Heart right ventricle (tissue), 16 donors: ENCODE results near the gene ANKRD39. TPM values are rescaled to one million over a fixed set of nuclear protein-coding genes. Genes with fewer than 3 reads are reported as not detected.
A peak's percentile ranks its signal among the peaks of the same experiment; 100 is the strongest.

Experiments used
- ATAC-seq, 8 donors: fragments of 200-7000 bp; cut with Tn5 transposase; one replicate each; pipeline ENCODE4 v1.9.1; 2020; ENCODE audit warnings: mild to moderate bottlenecking in 8 of 8, moderate library complexity in 8 of 8, moderate number of reproducible peaks in 1 of 8
- DNase-seq, 2 donors: peaks; one replicate each; pipeline ENCODE4 v3.0.0-alpha.2; 2020
- H3K27ac ChIP-seq, 10 donors: fragments of 200-600 bp; sonication (generic) in 2 of 10; one replicate each; pipeline versions ENCODE4 v1.5.0 to v1.8.0; 2020 to 2022; ENCODE audit warnings: mild to moderate bottlenecking in 3 of 10
- H3K27me3 ChIP-seq, 7 donors: fragments of 200-600 bp; one replicate each; pipeline ENCODE4 v1.8.0; 2021 to 2022; ENCODE audit warnings: mild to moderate bottlenecking in 2 of 7
- H3K36me3 ChIP-seq, 9 donors: fragments of 200-600 bp; sonication (generic) in 1 of 9; one replicate each; pipeline versions ENCODE4 v1.5.0 to v1.8.0; 2020 to 2022; ENCODE audit warnings: mild to moderate bottlenecking in 2 of 9
- H3K4me1 ChIP-seq, 9 donors: fragments of 200-600 bp; sonication (generic) in 1 of 9; one replicate each; pipeline versions ENCODE4 v1.5.0 to v1.8.0; 2020 to 2022; ENCODE audit warnings: mild to moderate bottlenecking in 4 of 9
- H3K4me3 ChIP-seq, 10 donors: fragments of 200-600 bp; sonication (generic) in 2 of 10; one replicate each; pipeline versions ENCODE4 v1.5.0 to v1.8.0; 2020 to 2022; ENCODE audit warnings: mild to moderate bottlenecking in 7 of 10, moderate library complexity in 2 of 10
- H3K9me3 ChIP-seq, 11 donors: fragments of 200-600 bp in 10 of 11; sonication (generic) in 2 of 11; one replicate each; pipeline versions ENCODE4 v1.5.0 to v1.8.0; 2013 to 2022; ENCODE audit warnings: mild to moderate bottlenecking in 2 of 11, control low read depth in 1 of 11, moderate library complexity in 1 of 11
- WGBS, 2 donors: extraction: QIAGEN DNeasy Blood & Tissue Kit; methylation state at CpG; one replicate each; pipeline ENCODE4 v1.1.7; 2013; ENCODE audit warnings: inconsistent platforms in 1 of 2; 5-methylcytosine and 5-hydroxymethylcytosine counted together
- intact Hi-C, 10 donors: fragments of 100-400 bp; cut with DNase I; formaldehyde crosslinking; loops; one replicate each; pipeline versions ENCODE4 v1.11.1 to v1.14.2; 2022
- polyA plus RNA-seq, 2 donors: library from polyadenylated mRNA; stranded (reverse); fragments of 200-250 nt; gene quantifications; one replicate each; pipeline ENCODE4 v1.2.3, GENCODE V29; 2013
- total RNA-seq, 10 donors: library from RNA; stranded (reverse); fragmentation: NEBNext Ultra II Directional in 3 of 10; extraction: Animal tissue kit (Norgen Biotek cat#: 25700) in 3 of 10; gene quantifications; one replicate each; pipeline versions ENCODE4 v1.2.1 to v1.2.4, GENCODE V29; 2021 to 2023
- TF ChIP-seq, protein P1 (sequence below), 9 donors: fragments of 200-600 bp; sonication (generic) in 2 of 9; IDR thresholded peaks; one replicate each; pipeline versions ENCODE4 v1.5.0 to v1.8.0; 2021 to 2022; ENCODE audit warnings: antibody characterized with exemption in 9 of 9, mild to moderate bottlenecking in 5 of 9, moderate library complexity in 1 of 9
- donor health status: Arrhythmogenic right ventricular cardiomyopathy.
- donor health status: ischemic (EF 13 %, LVEDD 7.1; RV severe dilation, severe dysfunction).
- donor health status: healthy with polysubstance abuse.
- donor health status: DM: no; HTN: yes; CAD: no.
- donor health status: DM: no; HTN: no; CAD: no.
- donor health status: ischemic (EF 25% LVEDD 6.9; RV normal size, moderate dysfunction).
- donor health status: ischemic (EF 25% LVEDD 5.7; RV mildly dilated, moderate dysfunction).
- donor health status: healthy.
- donor health status: DM: yes; HTN: yes; CAD: no.
- donor health status: Ischemic cardiomyopathy.
- donor health status: ischemic (EF 35%, LVEDD 5.7; RV mildly dilated, moderate dysfunction).
- donor health status: nonischemic (EF 11% LVEDD 7.7; RV severe dilation, severe dysfunction).
- donor health status: DM: yes; HTN: yes; CAD: no.
- donor health status: PGD.
- donor health status: ischemic (EF 29% LVEDD 5.4; RV normal size, mild dysfunction).
- donor health status: nonischemic (EF 23%, LVEDD 6.1; RV moderate dilation, normal function).

Gene ANKRD39
- total and polyA plus RNA-seq, 12 donors = 14.2 to 26.5 (median 16.4) TPM

DNA sequence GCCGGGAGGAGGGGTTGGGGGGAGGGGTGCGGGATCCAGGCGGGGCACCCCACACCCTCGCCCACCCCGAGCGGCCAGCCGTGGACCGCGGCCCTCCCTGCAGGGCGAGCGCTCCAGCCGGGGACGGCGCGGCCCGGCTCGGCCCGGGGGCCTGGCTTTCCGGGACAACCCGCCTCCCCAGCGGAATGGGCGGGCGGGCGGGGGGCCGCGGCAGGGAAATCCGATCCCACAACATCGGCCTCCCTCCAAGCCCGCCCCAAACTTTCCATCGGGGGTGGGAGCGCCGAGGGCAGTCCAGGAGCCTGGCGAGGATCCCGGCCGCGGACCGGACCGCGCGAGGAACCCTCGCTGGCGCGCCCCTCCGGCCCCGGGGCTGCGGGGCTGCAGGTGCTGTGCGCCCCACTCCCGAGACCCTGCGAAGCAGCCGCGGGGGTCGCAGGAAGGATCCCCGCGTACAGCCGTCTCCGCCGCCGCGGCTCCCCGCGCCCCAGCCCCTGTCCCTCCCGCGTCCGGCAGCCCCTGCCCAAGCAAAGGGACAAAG lies 11.5 kb upstream of the ANKRD39 start:
- Histone ChIP-seq H3K27me3 (peaks cover 0 to 59% (median 0%) of the 10 kb centered on the region in 7 donors), H3K27ac (peak overlapping the region; percentile 87 to 100 (median 100)), H3K9me3 (no peaks in the 10 kb centered on the region), H3K4me1 (peaks cover 16 to 82% (median 73%) of the 10 kb centered on the region in 9 donors), H3K36me3 (peaks cover 3 to 39% (median 24%) of the 10 kb centered on the region in 9 donors), H3K4me3 (peak overlapping the region; percentile 72 to 100 (median 98))
- DNase-seq (peak; percentile 87 to 90), ATAC-seq (peak; percentile 22 to 74 (median 48))
- intact Hi-C loops = loop anchor here in 5 of 10 donors (1.0 to 5.0 kb wide), 5 partner anchors 37 to 47 kb away; no protein-coding TSS in a partner anchor
- 1% methylated on average over 61 to 64 of the region's 64 CpGs for WGBS, 2 donors
- TF ChIP-seq, protein P1, sequence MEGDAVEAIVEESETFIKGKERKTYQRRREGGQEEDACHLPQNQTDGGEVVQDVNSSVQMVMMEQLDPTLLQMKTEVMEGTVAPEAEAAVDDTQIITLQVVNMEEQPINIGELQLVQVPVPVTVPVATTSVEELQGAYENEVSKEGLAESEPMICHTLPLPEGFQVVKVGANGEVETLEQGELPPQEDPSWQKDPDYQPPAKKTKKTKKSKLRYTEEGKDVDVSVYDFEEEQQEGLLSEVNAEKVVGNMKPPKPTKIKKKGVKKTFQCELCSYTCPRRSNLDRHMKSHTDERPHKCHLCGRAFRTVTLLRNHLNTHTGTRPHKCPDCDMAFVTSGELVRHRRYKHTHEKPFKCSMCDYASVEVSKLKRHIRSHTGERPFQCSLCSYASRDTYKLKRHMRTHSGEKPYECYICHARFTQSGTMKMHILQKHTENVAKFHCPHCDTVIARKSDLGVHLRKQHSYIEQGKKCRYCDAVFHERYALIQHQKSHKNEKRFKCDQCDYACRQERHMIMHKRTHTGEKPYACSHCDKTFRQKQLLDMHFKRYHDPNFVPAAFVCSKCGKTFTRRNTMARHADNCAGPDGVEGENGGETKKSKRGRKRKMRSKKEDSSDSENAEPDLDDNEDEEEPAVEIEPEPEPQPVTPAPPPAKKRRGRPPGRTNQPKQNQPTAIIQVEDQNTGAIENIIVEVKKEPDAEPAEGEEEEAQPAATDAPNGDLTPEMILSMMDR (IDR thresholded peaks at IDR 0.05) = no peak

DNA sequence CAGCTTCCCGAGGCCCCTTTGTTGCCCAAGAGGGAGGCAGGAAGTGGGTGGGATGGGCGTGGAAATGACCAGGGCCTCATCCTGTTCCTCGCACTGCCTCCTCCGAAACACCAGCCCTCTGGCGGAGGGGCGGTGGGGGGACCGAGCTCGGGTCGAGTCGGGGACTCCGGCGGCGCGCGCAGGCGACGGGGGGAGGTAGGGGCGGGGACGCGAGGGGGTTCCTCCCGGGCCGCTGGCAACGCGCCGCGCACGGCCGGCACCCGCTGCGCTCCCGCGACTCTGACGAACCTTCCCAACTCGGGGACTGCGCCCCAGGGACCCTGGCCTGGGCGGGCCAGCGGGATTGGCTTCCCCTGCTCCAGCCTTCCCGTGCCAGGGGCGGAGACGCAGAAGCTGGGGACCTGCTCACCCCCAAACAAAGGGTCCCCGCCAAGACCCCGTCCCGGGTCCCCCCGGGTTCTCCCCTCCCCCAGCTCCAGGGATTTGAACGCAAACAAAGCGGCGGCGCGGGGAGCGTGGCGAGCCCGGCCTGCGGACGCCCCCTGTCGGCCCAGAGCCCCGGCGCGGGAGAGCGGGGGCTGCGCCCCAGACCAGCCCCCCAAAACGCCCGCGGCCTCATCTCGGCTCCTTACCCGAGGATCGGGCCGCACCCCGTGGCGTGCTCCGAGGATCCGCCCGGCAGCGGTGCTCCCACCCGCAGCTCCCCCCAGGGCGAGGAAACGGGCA lies 10.9 kb upstream of the ANKRD39 start:
- DNase-seq (peak; percentile 90 to 93), ATAC-seq (peak; percentile 70 to 80 (median 75))
- Histone ChIP-seq H3K36me3 (peaks cover 6 to 45% (median 30%) of the 10 kb centered on the region in 9 donors), H3K9me3 (no peaks in the 10 kb centered on the region), H3K27me3 (peaks cover 0 to 56% (median 0%) of the 10 kb centered on the region in 7 donors), H3K4me1 (peaks cover 16 to 82% (median 72%) of the 10 kb centered on the region in 9 donors), H3K27ac (peak overlapping the region; percentile 87 to 100 (median 100)), H3K4me3 (peak overlapping the region; percentile 72 to 100 (median 98))
- intact Hi-C loops = loop anchor here in 5 of 10 donors (1.0 to 5.0 kb wide), 5 partner anchors 38 to 48 kb away; no protein-coding TSS in a partner anchor
- TF ChIP-seq, protein P1 (IDR thresholded peaks at IDR 0.05) = peak; percentile 44 to 77 (median 69)
- 0% methylated on average over 51 to 76 of the region's 76 CpGs for WGBS, 2 donors

DNA sequence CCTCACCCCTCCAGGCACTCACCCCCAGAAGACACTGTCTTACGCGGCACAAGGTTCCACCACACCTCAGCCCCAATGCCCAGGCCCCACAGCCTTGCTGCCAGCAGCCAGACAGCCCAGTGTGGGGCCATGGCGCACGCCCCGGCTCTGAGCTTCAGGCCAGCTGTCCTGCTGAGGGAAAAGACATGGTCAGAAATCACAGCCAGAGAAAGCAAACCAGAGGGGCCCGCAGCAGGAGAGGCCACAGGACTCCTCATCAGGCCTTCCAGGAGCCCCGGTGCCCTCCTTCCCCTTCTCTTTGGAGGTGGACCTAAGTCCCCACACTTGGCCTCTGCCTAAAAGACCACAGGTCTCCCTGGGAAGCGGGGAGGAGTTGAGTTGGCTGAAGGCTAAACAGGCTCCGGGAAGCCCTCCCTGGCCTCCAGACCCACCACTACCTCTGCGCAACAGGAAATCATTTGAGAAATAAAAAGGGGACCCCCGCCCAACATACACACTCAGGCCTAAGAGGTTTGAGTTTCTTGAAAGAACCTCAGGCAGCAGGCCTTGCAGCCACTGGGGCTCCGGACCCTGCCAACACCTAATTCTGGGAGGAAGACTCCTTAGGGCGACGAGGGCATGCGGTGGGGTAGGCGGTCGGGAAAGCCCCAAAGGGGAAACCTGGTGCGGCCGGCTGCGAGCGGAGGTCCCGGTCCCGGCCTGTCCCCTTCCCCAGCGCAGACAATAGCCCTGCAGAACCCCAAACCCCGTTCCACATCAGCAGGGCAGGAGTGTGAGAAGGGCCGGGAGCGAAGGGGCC lies 10.1 kb upstream of the ANKRD39 start:
- intact Hi-C loops = loop anchor here in 5 of 10 donors (2.0 to 5.0 kb wide), 4 partner anchors 39 to 49 kb away; no protein-coding TSS in a partner anchor
- H3K27ac ChIP-seq = peak overlapping the region; percentile 87 to 100 (median 100)
- peaks cover 0 to 56% (median 0%) of the 10 kb centered on the region in 7 donors for H3K27me3 ChIP-seq
- TF ChIP-seq, protein P1 (IDR thresholded peaks at IDR 0.05) = no peak
- WGBS, 2 donors = 18 to 19% methylated on average over 27 of the region's 27 CpGs
- DNase-seq (no peak), ATAC-seq (peak in 1 of 8 donors; percentile 1)
- H3K9me3 ChIP-seq = no peaks in the 10 kb centered on the region
- peaks cover 16 to 79% (median 64%) of the 10 kb centered on the region in 9 donors for H3K4me1 ChIP-seq
- peaks cover 9 to 53% (median 38%) of the 10 kb centered on the region in 9 donors for H3K36me3 ChIP-seq
- peak overlapping the region; percentile 72 to 100 (median 98) for H3K4me3 ChIP-seq
